Thoracic aorta endothelial cell (primary cell): ENCODE measurements around the gene CLCN2. TPM values are rescaled to one million over a fixed set of nuclear protein-coding genes. Genes with fewer than 3 reads are reported as not detected.

Source experiments
- small RNA-seq: library from RNA; depleted of rRNA; stranded (forward); fragments of <200 nt; gene quantifications from one replicate; pipeline ENCODE3, GENCODE V24; 2012
- total RNA-seq: library from RNA; depleted of rRNA; stranded (reverse); fragments of >200 nt; gene quantifications from 2 replicates; pipeline ENCODE4 v1.2.3, GENCODE V29; 2012

Gene CLCN2
- total RNA-seq = 3.3 and 3.9 TPM in 2 replicates

DNA sequence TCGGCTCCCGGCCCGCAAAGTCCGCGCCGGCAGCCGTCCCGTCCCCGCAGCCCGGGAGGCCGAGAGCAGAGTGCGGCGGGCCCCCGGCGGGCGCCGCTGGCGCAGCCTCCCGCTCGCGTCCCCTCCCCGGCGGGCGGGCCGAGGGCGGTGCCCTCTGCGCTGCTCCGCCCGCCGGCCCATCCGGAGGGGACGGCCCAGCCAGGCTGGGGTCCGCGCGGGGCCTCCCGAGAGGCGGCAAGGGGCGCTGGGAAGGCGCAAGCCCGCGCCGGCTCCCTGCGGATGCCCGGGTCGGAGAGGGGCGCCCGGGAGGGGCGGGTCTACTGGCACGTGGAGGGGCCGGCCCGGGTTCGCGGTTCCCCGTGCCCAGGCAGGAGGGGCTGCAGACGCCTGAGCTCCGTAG lies at the start of gene CLCN2, which contains the start of gene POLR2H:
Gene CLCN2 (minus strand): TSS at position 74 of the 400 bp plus-strand sequence. CDS start 126 bp downstream, outside the sequence.
Gene POLR2H (plus strand): TSS at position 179 of the 400 bp plus-strand sequence. CDS start 1,783 bp downstream, outside the sequence.

DNA sequence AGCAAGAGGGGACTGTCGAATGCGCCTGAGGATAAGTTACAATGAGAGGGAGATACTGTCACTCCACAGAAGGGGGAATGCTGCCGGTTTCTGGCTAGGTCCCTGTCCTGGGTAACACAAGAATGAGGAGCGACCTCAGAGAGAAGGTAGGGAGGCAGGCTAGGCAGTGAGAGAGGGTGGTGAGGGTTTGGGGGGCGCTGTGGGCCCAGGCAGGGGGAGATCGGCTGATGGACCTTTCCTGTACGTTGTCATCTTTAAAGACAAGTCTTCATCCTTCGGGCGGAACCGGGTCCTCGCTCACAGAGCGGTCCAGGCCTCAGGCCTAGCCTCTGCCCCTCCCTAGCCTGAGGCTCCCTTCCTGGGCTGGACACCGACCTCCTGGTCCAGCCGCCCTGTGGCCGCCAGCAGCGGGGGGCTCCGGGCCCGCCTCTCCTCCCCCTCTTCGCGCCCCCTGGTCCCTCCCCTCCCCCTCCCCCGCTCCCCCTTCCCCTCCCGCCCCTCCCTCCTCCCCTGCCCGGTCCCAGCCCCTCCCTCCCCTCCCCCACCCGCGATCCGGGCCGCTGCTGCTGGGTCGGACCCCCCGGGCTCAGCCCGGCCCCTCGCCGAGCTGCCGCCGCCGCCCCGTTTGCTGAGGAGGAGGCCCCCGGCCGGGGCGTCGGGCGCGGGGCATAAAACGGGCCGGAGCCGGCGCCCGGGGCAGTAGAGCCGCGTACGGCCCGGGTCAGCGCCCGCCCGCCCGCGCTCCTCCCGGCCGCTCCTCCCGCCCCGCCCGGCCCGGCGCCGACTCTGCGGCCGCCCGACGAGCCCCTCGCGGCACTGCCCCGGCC lies 18.2 kb upstream of the CLCN2 start, which contains the start of gene CHRD:
Gene CHRD (plus strand): TSS at position 697 of the 827 bp plus-strand sequence. CDS start 265 bp downstream, outside the sequence.

DNA sequence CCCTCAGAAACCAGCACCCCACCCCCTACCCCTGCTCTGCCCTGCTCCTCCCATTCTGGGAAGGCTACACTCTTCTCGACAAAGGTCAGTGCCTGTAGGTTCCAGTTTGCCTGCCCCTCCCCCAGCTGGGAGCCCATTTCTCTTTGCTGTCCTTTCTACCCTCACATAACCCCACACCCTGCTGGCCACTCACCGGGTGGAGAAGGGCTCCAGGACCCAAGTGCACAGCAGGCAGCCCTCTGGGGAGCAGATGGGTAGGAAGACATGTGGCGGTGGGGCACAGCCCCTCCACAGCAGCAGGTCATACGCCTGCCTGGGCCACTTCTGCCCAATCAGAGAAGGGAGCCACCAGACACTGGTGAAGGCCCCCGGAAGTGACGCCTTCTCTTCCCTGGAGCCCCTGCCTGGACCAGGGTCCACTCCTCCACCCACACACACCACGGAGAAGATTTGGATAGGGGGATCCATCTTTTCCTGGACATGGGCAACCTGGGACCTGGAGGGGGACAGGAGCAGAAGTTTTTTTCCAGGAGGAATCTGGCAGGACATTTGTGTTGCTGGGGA lies 16.6 kb upstream of the CLCN2 start, which contains the start of gene THPO:
Gene THPO (minus strand): TSS at position 326 of the 564 bp plus-strand sequence. CDS start 1,948 bp downstream, outside the sequence.

DNA sequence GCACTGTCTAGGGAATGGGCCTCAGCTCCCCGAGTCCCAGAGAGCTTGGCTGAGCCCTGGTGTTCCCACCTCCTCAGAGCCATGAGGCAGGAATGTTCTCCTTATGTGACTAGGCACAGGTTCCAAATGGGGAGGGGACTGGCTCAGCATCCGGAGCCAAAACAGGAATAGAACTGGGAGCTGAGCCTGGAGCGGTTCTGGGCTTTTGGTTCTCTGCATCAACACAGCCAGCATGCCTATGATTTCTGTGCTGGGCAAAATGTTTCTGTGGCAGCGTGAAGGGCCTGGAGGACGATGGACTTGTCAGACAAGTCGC lies 24.0 kb downstream of the CLCN2 start, which contains the start of gene FAM131A:
Gene FAM131A (plus strand): TSS at position 202 of the 316 bp plus-strand sequence. CDS start 31 bp downstream, at position 233.

DNA sequence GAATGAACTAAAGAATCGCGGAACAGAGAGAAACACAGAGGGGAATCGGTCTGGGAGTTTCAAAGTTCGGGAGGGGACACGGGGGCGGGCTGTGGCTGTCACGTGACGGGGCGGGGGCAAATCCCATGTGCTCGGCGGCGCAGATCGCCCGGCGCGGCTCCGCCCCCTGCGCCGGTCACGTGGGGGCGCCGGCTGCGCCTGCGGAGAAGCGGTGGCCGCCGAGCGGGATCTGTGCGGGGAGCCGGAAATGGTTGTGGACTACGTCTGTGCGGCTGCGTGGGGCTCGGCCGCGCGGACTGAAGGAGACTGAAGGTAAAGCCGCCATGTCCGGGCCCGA lies 47.1 kb downstream of the CLCN2 start, which contains the start of gene EIF4G1:
Gene EIF4G1 (plus strand): TSS at position 244 of the 337 bp plus-strand sequence. CDS start 1,191 bp downstream, outside the sequence.

DNA sequence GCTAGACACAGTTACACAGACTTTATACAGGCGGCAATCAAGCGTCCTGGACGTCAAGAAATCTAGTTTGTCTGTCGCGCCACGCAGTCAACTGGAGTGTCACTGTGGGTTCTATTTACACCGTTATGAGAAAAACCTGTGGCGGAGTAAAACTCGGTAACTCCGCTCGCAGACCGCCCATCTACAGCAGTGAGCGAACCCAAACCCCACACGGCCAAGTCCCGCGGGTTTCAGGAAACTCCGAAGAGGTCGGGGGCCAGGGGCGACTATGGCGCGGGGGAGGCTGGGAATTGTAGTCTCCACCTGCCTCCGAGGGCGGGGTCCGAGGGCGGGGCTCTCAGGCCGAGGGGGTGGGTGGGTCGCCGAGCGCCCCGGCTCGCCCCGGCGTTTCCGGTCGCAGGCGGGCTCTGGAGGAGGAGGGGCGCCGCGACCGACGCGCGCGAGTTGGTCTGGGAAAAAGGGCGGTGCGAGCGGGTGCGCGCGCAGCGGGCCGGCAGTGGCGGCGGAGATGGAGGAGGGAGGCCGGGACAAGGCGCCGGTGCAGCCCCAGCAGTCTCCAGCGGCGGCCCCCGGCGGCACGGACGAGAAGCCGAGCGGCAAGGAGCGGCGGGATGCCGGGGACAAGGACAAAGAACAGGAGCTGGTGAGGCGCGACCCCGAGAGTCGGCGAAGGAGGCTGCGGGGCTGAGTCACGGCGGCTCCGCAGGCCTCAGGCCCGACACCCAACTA lies 62.5 kb downstream of the CLCN2 start, which contains the start of gene PSMD2:
Gene PSMD2 (plus strand): TSS at position 483 of the 729 bp plus-strand sequence. CDS start 26 bp downstream, at position 509.

Small RNAs within 50 kb of the gene (small RNA-seq; reads per million reads assigned to genes)
- 1,113 reads per million, percentile 100 among the genes with 10 or more reads in this experiment for gene SNORD66

Other genes starting within 250 kb of the CLCN2 start
- 36.4 and 42.8 TPM in 2 replicates for gene EIF2B5, start 226.2 kb downstream of the CLCN2 start, total RNA-seq
- gene DVL3, start 206.2 kb downstream of the CLCN2 start, total RNA-seq = 24.3 and 27.1 TPM in 2 replicates
- gene AP2M1, start 186.8 kb downstream of the CLCN2 start, total RNA-seq = 345 and 354 TPM in 2 replicates
- 33.7 and 42.4 TPM in 2 replicates for gene ABCF3, start 175.4 kb downstream of the CLCN2 start, total RNA-seq
- under 0.01 TPM in 1 of 2 replicates, not detected in the other for gene VWA5B2, start 132.0 kb downstream of the CLCN2 start, total RNA-seq
- 27.8 and 33.3 TPM in 2 replicates for gene ALG3, start 112.6 kb downstream of the CLCN2 start, total RNA-seq
- 3.2 and 3.3 TPM in 2 replicates for gene EEF1AKMT4, start 111.9 kb downstream of the CLCN2 start, total RNA-seq
- gene CAMK2N2, start 100.1 kb downstream of the CLCN2 start, total RNA-seq = not detected in 2 replicates
- not detected in 2 replicates for gene ECE2, start 85.6 kb downstream of the CLCN2 start, total RNA-seq
- 535 and 555 TPM in 2 replicates for gene PSMD2, start 62.4 kb downstream of the CLCN2 start, total RNA-seq
- 394 and 415 TPM in 2 replicates for gene EIF4G1, start 47.0 kb downstream of the CLCN2 start, total RNA-seq
- 21.8 and 31.1 TPM in 2 replicates for gene FAM131A, start 24.0 kb downstream of the CLCN2 start, total RNA-seq
- gene POLR2H, start 105 bp upstream of the CLCN2 start, total RNA-seq = 122 and 123 TPM in 2 replicates
- not detected in 2 replicates for gene THPO, start 16.6 kb upstream of the CLCN2 start, total RNA-seq
- gene CHRD, start 18.4 kb upstream of the CLCN2 start, total RNA-seq = 0.07 and 0.13 TPM in 2 replicates
- gene EPHB3, start 200.2 kb upstream of the CLCN2 start, total RNA-seq = 0.07 TPM in 1 of 2 replicates, not detected in the other